Measurements from ENCODE around the gene CT47C1. TPM values are rescaled to one million over a fixed set of nuclear protein-coding genes. Genes with fewer than 3 reads are reported as not detected.
A peak's percentile ranks its signal among the peaks of the same experiment; 100 is the strongest.
"Not testable (repeated sequence)": the region's sequence is repeated elsewhere in the genome, so short reads cannot be mapped to it uniquely, and the experiment has no call there.

The CT47C1 gene
- not detected for total RNA-seq
- long read RNA-seq: 0 reads

GRCh38 chrX:119072744-119073143 is at the start of gene CT47C1:
TSS of gene CT47C1 (plus strand) at chrX:119072993. CDS start at chrX:119073226, 233 bp downstream.
- no peak within 1 kb of the TSS for H3K27ac ChIP-seq
- no peak within 1 kb of the TSS for H3K4me3 ChIP-seq
- no peaks in the 10 kb centered on the region for H3K9me3 ChIP-seq
- H3K36me3 ChIP-seq: no peaks in the 10 kb centered on the region
- DNase-seq: no peak
- H3K27me3 ChIP-seq (ENCODE audit: low read depth): no peaks in the 10 kb centered on the region
- intact Hi-C loops (cut with DNase I): no loop called here
- no peak for TF ChIP-seq CTCF (IDR thresholded peaks at IDR 0.05)
- H3K4me1 ChIP-seq: no peaks in the 10 kb centered on the region
- ATAC-seq: no peak

GRCh38 chrX:119025900-119026299 is 46.9 kb upstream of the CT47C1 start:
- H3K27me3 ChIP-seq (ENCODE audit: low read depth): no peaks in the 10 kb centered on the region
- no peaks in the 10 kb centered on the region for H3K36me3 ChIP-seq
- no peak for DNase-seq
- intact Hi-C loops (cut with DNase I): no loop called here
- no peak for TF ChIP-seq CTCF (IDR thresholded peaks at IDR 0.05)
- H3K4me1 ChIP-seq: no peaks in the 10 kb centered on the region
- no peak for ATAC-seq
- H3K9me3 ChIP-seq: no peaks in the 10 kb centered on the region
- H3K27ac ChIP-seq: no peak overlapping the region
- no peak overlapping the region for H3K4me3 ChIP-seq

- intact Hi-C loops (cut with DNase I); H3K4me1 ChIP-seq; ATAC-seq; H3K4me3 ChIP-seq; DNase-seq; H3K9me3 ChIP-seq; H3K27ac ChIP-seq; H3K36me3 ChIP-seq; H3K27me3 ChIP-seq (ENCODE audit: low read depth): not testable (repeated sequence)
Observed at GRCh38 chrX:119026344-119026743, 46.4 kb upstream of the CT47C1 start.

- ATAC-seq; H3K9me3 ChIP-seq; H3K27me3 ChIP-seq (ENCODE audit: low read depth); H3K4me1 ChIP-seq; H3K27ac ChIP-seq; DNase-seq; intact Hi-C loops (cut with DNase I); H3K4me3 ChIP-seq; H3K36me3 ChIP-seq: not testable (repeated sequence)
Observed at GRCh38 chrX:119027960-119028732, 44.6 kb upstream of the CT47C1 start.

GRCh38 chrX:119028733-119029330 is 44.0 kb upstream of the CT47C1 start:
- no peak for DNase-seq
- H3K4me3 ChIP-seq: no peak overlapping the region
- no peaks in the 10 kb centered on the region for H3K4me1 ChIP-seq
- no peak overlapping the region for H3K27ac ChIP-seq
- no peak for TF ChIP-seq CTCF (IDR thresholded peaks at IDR 0.05)
- intact Hi-C loops (cut with DNase I): no loop called here
- ATAC-seq: peak in 1 of 2 donors; percentile 24
- no peaks in the 10 kb centered on the region for H3K36me3 ChIP-seq
- no peaks in the 10 kb centered on the region for H3K27me3 ChIP-seq (ENCODE audit: low read depth)
- H3K9me3 ChIP-seq: no peaks in the 10 kb centered on the region

GRCh38 chrX:119029656-119030055 is 43.1 kb upstream of the CT47C1 start:
- not testable (repeated sequence) for H3K27me3 ChIP-seq (ENCODE audit: low read depth); ATAC-seq

GRCh38 chrX:119030990-119031389 is 41.8 kb upstream of the CT47C1 start:
- no peak for TF ChIP-seq CTCF (IDR thresholded peaks at IDR 0.05)
- DNase-seq: no peak
- intact Hi-C loops (cut with DNase I): no loop called here
- no peak overlapping the region for H3K4me3 ChIP-seq
- H3K27ac ChIP-seq: no peak overlapping the region
- no peaks in the 10 kb centered on the region for H3K9me3 ChIP-seq
- H3K27me3 ChIP-seq (ENCODE audit: low read depth): no peaks in the 10 kb centered on the region
- no peaks in the 10 kb centered on the region for H3K4me1 ChIP-seq
- no peak for ATAC-seq
- H3K36me3 ChIP-seq: no peaks in the 10 kb centered on the region

More at GRCh38 chrX:119029656-119030055, 43.1 kb upstream of the CT47C1 start:
- DNase-seq; H3K9me3 ChIP-seq; H3K4me1 ChIP-seq; H3K36me3 ChIP-seq; H3K27ac ChIP-seq; H3K4me3 ChIP-seq; intact Hi-C loops (cut with DNase I): not testable (repeated sequence)
